Limb (tissue), 2 donors: ENCODE measurements around the gene CACNB1.

Experiments
- DNase-seq, 2 donors: peaks; one replicate each; pipeline ENCODE4 v3.0.0-alpha.2; 2016; ENCODE audit errors: extremely low spot score in 2 of 2

The CACNB1 gene

GRCh38 chr17:39225959-39226683 lies 28.7 kb upstream of the CACNB1 start:
- peak; percentile 75 to 90 for DNase-seq

- peak in 1 of 2 donors; percentile 49 for DNase-seq
These were observed 28.0 kb upstream of the CACNB1 start, which contains the start of gene STAC2 for GRCh38 chr17:39225308-39225958. Gene STAC2, minus strand, starts transcription at chr17:39225945. Its CDS starts 443 bp downstream, at chr17:39225502.

- DNase-seq = no peak
These were observed 27.4 kb upstream of the CACNB1 start for GRCh38 chr17:39224778-39225307.

GRCh38 chr17:39223907-39224777 lies 26.7 kb upstream of the CACNB1 start:
- DNase-seq = no peak

GRCh38 chr17:39222866-39223834 lies 25.7 kb upstream of the CACNB1 start:
- DNase-seq = no peak

GRCh38 chr17:39222151-39222550 lies 24.7 kb upstream of the CACNB1 start:
- DNase-seq = no peak

GRCh38 chr17:39221572-39221971 lies 24.1 kb upstream of the CACNB1 start:
- DNase-seq = no peak

- DNase-seq = no peak
These were observed 22.2 kb upstream of the CACNB1 start for GRCh38 chr17:39219647-39220154.

GRCh38 chr17:39218906-39219305 lies 21.4 kb upstream of the CACNB1 start:
- DNase-seq = no peak

- no peak for DNase-seq
These were observed 20.4 kb upstream of the CACNB1 start for GRCh38 chr17:39217734-39218369.

- no peak for DNase-seq
These were observed 16.4 kb upstream of the CACNB1 start for GRCh38 chr17:39213852-39214251.

GRCh38 chr17:39212841-39213480 lies 15.5 kb upstream of the CACNB1 start:
- no peak for DNase-seq

- no peak for DNase-seq
These were observed 14.8 kb upstream of the CACNB1 start for GRCh38 chr17:39212195-39212810.

GRCh38 chr17:39210093-39210434 lies 12.6 kb upstream of the CACNB1 start:
- peak in 1 of 2 donors; percentile 36 for DNase-seq

- peak; percentile 46 to 85 for DNase-seq
These were observed 12.0 kb upstream of the CACNB1 start for GRCh38 chr17:39209317-39210092.

- DNase-seq = peak in 1 of 2 donors; percentile 48
These were observed 11.4 kb upstream of the CACNB1 start for GRCh38 chr17:39208893-39209292.

- peak in 1 of 2 donors; percentile 29 for DNase-seq
These were observed 10.7 kb upstream of the CACNB1 start for GRCh38 chr17:39208136-39208535.

- DNase-seq = no peak
These were observed 7.7 kb upstream of the CACNB1 start for GRCh38 chr17:39205112-39205526.
